IMR-90 (cell line): ENCODE measurements around the gene CRTAC1.

Source experiments
- CTCF ChIP-seq: conservative IDR thresholded peaks from 2 replicates; pipeline ENCODE4 v1.5.1; 2012; ENCODE audit warnings: mild to moderate bottlenecking, low read depth, low read length, improper control_type of control experiment
- FOS ChIP-seq: fragments of 150-350 bp; IDR thresholded peaks from 2 replicates; pipeline ENCODE4 v1.6.1; 2016; ENCODE audit warnings: low read depth, low read length
- MAZ ChIP-seq: IDR thresholded peaks from 2 replicates; pipeline ENCODE4 v1.6.1; 2012; ENCODE audit warnings: low read depth, mild to moderate bottlenecking, low read length, improper control_type of control experiment, moderate library complexity, borderline replicate concordance
- MXI1 ChIP-seq: IDR thresholded peaks from 2 replicates; pipeline ENCODE4 v1.6.1; 2012; ENCODE audit warnings: low read depth, mild to moderate bottlenecking, low read length, moderate library complexity, borderline replicate concordance
- POLR2A ChIP-seq: IDR thresholded peaks from 2 replicates; pipeline ENCODE4 v1.6.1; 2012; ENCODE audit warnings: mild to moderate bottlenecking, low read depth, low read length
- RCOR1 ChIP-seq: IDR thresholded peaks from 2 replicates; pipeline ENCODE4 v1.6.1; 2012; ENCODE audit warnings: mild to moderate bottlenecking, low read length, improper control_type of control experiment; ENCODE audit not compliant: insufficient replicate concordance

GRCh38 chr10:97866524-97867219, 163.7 kb downstream of the CRTAC1 start:
- TF ChIP-seq CTCF: no peak
- no peak for TF ChIP-seq MXI1
- TF ChIP-seq POLR2A: no peak
- TF ChIP-seq MAZ: no peak
- TF ChIP-seq FOS: no peak
- no peak for TF ChIP-seq RCOR1
